8988T (cell line): ENCODE data around the gene SLC44A5.

Source experiments
- DNase-seq: peaks from one replicate; pipeline ENCODE4 v3.0.0; 2011

The SLC44A5 gene

GRCh38 chr1:75170011-75170410 is 440.9 kb downstream of the SLC44A5 start:
- no peak for DNase-seq

GRCh38 chr1:75166821-75167220 is 444.1 kb downstream of the SLC44A5 start:
- no peak for DNase-seq

- no peak for DNase-seq
These were observed 445.6 kb downstream of the SLC44A5 start for GRCh38 chr1:75165264-75165663.

GRCh38 chr1:75159154-75159553 is 451.8 kb downstream of the SLC44A5 start:
- no peak for DNase-seq
